Measurements from ENCODE around the gene SREBF2. TPM values are rescaled to one million over a fixed set of nuclear protein-coding genes. Genes with fewer than 3 reads are reported as not detected.

SREBF2 gene
- total RNA-seq, 1 donor: 95.9 TPM

- DNase-seq (ENCODE audit: low read depth in 2 of 3, low spot score in 2 of 3): no peak
These were observed 73.9 kb downstream of the SREBF2 start for GRCh38 chr22:41906822-41907221.

- no peak for DNase-seq (ENCODE audit: low read depth in 2 of 3, low spot score in 2 of 3)
These were observed 74.8 kb downstream of the SREBF2 start for GRCh38 chr22:41907436-41908401.

GRCh38 chr22:41908411-41909309 is 75.8 kb downstream of the SREBF2 start:
- no peak for DNase-seq (ENCODE audit: low read depth in 2 of 3, low spot score in 2 of 3)

DNA sequence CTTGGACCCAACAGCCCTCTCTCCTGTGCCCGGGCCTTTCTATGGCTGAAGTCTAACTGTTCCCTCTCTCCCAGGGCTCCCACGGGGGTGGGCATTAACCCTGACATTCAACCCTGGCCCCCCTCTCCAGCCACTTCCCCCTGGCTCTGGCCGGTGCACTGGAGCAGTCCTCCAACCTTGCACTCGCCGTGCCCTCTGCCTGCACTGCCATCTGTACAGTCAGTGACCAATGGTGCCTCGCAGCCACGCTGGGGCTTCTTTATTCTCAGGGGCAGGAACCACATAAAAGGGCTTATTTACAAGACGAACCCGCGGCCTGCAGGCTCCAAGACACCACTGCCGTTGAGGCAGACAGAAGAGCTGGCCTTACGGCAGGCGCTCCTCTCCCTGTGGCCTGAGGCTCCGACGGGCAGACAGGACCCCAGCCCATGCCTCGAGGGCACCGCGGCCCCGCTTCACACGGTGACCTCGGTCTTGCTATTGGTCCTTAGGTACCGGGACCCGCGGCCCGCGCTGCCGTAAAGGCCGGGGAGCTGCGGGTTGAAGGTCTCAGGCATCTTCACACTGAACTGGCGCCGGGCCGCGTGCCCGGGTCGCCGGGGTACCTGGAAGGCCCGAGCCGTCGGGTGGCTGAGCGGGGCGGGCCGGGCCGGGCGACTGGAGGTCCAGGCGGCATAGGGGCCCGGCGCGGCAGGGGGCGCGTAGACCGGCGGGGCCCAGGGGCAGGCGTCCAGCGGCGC is 76.6 kb downstream of the SREBF2 start:
- no peak for DNase-seq (ENCODE audit: low read depth in 2 of 3, low spot score in 2 of 3)

DNA sequence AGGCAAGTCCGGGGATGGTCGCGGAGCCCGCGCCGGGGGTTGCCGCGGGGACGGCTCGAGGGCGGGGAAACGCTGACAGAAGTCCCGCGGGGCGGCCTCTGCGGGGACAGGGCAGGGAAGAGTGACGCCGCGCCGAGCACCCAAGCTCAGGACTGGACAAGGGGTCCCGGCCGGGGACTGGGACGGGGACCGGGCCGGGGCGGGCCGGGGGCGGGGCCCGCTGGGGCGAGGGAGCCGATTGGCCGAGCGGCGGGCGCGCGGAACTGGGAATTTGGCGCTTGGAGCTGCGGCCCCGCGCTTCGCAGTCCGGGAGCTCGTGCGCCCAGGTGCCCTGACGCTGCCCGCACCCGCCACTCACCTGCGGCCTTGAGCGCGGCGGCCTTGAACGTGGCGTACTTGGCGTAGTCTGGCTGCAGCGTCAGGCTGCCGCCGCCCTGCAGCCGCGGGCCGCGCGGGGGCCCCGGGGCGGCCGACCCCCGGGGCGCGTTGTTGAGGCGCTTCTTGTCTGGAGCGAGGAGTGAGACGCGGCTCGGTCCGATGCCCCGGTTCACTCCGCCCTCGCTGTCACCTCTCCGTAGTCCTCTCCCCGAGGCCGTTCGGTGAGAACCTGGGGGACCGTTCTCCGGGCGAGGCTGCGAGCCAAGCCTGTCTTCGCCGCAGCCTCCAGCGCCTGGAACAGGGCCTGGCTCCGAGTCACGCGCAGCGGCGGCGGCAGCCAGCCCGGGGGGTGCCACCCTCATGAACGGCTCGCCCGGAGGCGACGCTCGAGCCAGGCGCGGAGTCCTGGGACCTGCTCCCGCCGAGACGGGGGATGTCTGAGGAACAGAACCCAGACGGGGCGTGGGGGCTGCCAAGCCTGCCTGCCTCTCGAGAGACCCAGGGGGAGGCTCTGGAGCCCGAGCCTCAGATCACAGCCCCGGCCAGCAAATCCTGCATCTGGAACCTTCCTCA is 77.4 kb downstream of the SREBF2 start:
- DNase-seq (ENCODE audit: low read depth in 2 of 3, low spot score in 2 of 3): peak in 1 of 3 donors; percentile 46

- DNase-seq (ENCODE audit: low read depth in 2 of 3, low spot score in 2 of 3): no peak
These were observed 78.2 kb downstream of the SREBF2 start for GRCh38 chr22:41911001-41911611.

- DNase-seq (ENCODE audit: low read depth in 2 of 3, low spot score in 2 of 3): no peak
These were observed 79.6 kb downstream of the SREBF2 start for GRCh38 chr22:41912338-41913039.

- DNase-seq (ENCODE audit: low read depth in 2 of 3, low spot score in 2 of 3): no peak
These were observed 80.3 kb downstream of the SREBF2 start for GRCh38 chr22:41913040-41913719.

DNA sequence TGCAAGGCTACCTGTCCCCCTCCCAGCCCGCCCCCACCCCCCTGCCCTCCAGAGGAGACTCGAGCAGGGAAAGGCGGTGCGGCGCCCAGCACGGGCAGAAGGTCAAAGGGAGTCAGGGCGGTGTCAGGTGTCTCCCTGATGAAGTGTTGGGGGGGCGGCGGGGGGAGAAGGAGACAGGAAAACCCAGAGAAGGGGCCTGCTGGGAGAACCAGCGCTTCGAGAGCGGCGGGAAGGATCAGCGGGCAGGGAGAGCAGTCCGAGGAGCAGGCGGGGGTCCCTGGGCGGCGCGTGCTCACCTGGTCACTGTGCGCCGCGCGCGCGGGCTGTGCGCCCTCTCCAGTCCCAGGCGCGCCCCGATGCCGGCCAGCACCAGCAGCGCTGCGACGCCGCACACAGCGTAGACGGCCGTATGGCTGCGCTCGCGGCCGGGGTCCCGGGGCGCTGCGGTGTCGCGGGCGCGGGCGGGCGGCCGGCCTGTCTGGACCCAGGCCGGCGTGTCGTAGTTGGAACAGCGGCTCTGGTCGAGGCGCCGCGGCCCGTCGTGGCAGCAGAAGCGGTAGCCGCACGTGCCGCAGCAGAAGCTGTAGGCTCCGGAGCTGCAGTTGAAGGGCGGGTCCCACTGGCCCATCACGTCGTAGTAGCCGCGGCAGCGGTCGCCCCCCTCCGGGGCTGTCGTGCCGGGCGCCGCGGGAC is 81.1 kb downstream of the SREBF2 start:
- DNase-seq (ENCODE audit: low read depth in 2 of 3, low spot score in 2 of 3): no peak

DNA sequence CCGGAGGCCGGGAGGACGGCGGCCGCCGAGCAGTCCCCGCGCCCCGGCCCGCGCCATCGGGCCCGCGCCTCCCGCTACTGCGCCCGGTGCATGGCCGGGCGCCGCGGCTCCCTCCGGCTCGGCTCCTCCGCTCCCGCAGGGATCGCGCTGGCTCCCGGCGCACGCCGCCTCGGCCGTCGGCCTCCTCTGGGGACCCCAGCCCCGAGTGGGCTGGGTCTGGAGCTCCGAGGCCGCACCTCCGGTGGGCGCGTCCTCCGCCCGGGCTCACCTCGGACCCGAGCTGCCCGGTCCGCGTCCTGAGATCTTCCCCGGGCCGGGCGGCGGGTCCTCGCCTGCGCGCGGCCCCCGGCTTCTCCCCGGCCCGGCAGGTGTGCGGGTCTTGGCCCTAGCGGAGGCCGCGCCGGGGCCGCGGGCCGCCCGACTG is 81.7 kb downstream of the SREBF2 start:
- DNase-seq (ENCODE audit: low read depth in 2 of 3, low spot score in 2 of 3): no peak

DNA sequence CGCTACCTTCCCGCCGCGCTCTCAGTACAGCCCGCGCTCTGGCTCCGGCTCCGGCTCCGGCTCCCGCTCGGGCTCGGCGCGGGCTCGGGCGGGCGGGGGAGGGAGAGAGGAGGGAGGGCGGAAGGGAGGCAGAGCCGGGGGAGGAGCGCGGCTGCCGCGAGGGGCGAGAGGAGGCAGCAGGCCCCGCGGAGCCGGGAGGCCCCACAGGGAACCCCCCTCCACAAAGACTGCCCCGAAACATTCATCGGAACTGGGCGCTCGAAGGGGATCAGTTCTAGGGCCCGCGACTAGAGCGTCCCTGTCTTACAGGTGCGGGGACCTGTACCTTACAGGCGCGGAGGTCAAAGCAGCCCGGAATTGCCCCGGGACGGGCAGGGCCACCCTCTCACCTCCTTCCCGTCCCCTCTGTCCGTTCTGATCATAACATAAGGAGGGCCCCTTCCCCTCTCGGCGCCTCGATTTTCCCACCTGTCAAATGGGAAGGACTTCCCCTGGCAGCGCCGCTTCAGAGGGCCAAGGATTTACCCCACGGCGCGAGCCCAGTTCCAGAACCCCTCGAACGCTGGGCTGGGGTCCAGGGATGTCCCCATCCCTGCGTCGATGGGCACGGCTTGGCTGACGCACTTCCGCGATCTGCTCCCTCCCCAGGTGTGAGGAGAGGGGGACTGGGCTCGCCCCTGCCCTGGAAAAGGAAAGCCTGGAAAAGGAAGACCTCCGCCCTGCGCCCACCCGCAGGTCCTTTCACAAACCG is 82.3 kb downstream of the SREBF2 start, which contains the start of gene SHISA8:
SHISA8 (minus strand) TSS at position 40 of the 751 bp plus-strand sequence. CDS start 407 bp downstream, outside the sequence.
- DNase-seq (ENCODE audit: low read depth in 2 of 3, low spot score in 2 of 3): peak in 2 of 3 donors; percentile 54 to 69

GRCh38 chr22:41915786-41916493 is 83.0 kb downstream of the SREBF2 start:
- DNase-seq (ENCODE audit: low read depth in 2 of 3, low spot score in 2 of 3): no peak

DNA sequence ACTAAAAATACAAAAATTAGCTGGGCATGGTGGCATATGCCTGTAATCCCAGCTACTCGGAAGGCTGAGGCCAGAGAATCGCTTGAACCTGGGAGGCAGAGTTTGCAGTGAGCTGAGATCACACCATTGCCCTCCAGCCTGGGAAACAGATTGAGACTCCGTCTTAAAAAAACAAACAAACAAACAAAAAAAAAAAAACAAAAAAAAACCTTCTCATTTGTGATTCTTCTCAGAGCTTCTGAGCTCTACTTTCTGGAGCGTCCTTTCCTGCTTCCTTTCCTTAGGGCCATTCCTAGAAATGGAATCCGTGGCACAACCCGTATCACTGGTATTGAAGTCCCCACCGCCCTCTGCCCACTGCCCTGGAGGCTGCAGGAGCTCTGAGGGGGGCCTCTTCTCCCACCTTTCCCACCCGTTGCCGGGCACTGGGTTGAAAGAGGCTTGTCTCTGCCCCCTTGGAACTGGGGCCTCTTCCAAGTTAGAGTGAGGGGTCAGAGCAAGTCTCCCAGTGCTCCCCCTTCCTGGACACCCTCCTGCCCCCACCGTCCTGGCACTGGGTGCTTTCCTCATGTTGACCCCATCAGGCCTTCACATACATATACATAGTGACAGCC is 83.9 kb downstream of the SREBF2 start:
- no peak for DNase-seq (ENCODE audit: low read depth in 2 of 3, low spot score in 2 of 3)

DNA sequence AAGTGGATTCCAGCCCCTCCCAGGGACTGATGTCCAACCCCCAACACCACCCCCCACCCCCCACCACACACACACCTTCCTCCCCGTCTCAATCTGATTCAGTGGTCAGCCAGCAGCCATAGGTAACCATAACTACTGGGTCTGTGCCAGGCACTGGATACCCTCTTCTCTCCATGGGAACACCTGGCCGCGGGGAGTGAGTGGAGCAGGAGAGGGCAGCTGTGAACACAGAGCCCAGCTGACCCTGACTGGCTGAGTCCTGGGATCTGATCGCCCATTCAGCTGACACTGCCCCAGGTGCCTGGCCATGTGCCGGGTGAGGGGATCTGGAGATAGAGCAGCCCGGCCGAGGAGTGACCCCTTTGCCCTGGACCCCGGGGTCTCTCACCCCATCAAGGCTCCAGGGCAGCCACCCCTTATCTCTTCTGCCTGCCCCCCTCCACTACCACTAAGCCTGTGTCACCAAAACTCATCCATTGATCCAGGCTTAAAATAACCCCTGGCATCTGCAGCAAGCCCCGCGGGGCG is 84.5 kb downstream of the SREBF2 start:
- no peak for DNase-seq (ENCODE audit: low read depth in 2 of 3, low spot score in 2 of 3)
